Measurements from ENCODE around the gene COG5.
A peak's percentile ranks its signal among the peaks of the same experiment; 100 is the strongest.

COG5 gene

DNA sequence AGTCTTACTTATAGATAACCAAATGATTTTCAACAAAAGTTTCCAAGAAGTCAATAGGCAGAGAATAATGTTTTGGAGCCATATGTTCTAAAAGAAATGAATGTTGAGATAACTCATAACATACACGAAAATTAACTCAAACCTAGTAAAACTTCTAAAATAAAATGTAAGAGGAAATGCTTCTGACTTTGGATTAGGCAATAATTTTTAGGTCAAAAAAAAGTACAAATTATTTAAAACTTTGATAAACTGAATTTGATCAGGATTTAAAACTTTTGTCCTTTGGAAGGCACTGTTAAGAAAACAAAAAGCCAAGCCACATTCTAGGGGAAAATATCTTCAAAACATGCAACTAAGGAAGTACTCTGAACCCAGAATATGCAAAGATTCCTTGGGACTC is 242.1 kb downstream of the COG5 start:
- no peak for DNase-seq

DNA sequence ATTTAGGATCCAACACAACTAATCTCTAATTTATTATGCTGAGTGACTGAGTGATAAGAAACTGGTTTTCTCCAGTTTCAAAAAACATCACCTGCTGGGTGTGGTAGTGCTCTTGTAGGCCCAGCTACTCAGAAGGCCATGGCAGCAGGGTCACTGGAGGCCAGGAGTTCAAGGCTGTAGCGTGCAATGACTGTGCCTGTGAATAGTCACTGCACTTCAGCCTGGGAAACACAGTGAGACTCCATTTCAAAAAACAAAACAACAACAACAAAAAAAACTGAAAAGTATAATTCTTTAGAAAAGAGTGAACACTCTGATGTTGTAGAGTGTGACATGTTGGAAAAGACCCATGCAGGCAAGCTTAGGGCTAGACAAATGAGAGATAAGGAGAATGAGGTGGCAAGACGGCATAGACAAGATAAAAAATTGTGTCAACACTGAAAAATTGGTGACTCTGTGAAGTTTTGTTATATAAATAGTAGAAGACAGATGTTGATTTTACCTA is 243.9 kb downstream of the COG5 start:
- no peak for DNase-seq

DNA sequence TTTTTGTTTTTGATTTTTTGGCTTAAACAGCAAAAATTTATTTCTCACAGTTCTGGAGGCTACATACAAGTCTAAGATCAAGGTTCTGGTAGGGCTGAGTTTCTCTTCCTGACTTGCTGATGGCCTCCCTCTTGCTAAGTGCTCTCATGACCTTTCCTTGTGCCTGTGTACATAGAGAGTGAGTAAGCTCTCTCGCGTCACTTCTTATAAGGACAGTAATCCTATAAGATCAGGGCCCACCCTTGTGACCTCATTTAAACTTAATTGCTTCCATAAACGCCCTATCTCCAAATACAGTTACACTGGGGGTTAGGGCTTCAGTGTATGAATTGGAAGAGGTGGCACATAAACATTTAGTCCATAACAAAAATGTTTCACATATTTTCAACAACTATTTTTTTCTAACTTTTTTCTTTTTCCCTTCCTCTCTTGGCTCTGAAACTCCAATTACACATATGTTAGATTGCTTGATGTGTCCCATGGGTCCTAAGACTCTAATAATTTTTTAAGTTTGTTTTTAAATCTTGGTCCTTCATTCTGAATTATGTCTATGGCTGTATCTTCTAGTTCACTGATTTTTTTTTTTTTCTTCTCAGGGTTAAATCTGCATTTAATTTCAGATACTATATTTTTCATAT is 245.1 kb downstream of the COG5 start:
- DNase-seq: peak; percentile 44

DNA sequence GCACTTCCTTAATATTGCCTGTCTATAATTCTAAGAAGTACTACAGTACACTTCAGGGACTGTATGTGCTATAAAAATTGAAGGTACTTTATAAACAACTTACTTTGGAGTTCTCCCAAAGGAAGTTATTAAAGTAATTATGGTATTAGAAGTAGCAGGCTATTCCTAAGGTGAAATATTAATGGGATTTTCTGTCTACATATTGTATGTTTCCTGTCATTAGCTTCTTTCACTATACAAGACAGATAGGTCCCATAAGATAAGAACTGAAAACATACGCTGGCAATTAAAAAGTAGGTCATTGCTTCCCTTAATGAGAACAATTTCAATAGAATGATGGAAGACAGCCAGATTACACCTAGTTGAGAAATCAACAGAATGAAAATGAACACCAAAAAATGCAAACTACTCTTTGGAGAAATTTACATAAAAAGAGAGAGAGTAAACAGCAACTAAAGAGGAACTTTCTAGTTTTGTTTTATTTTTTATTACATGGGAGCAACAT is 248.0 kb downstream of the COG5 start:
- peak; percentile 47 for DNase-seq

DNA sequence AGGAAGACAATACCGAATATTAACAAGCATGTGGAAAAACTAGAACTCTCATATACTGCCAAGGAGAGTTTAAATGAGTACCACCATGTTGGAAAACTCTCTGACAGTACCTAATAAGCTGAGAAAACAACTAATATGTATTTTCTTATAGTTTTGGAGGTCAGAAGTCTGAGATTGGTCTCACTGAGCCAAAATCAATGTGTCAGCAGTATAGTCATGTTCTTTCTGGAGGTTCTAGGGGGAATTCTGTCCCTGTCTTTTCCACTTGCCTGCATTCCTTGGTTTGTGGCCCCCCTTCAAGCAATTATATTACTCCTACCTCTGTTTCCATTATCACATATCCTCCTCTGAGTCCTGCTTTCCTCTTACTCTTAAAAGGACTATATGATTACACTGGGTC is 250.4 kb downstream of the COG5 start:
- no peak for DNase-seq

DNA sequence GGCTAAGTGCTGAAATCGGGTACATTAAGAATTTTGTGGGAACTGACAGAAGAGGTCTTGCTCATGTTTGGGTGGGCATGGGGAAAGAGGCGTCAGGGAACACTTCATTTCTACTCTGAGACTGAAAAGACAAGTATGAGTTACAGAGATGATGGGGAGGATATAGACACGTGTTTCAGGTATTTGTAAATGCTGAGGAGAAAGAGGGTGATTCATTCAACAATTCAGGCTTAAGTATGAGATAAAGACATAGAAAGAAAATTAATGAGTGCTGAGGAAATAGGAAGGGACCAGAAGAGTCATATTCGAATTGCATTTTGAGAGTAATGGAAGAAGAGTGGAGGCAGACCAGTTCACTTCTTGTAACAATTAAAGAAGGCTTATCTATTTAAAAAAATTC is 251.3 kb downstream of the COG5 start:
- no peak for DNase-seq

DNA sequence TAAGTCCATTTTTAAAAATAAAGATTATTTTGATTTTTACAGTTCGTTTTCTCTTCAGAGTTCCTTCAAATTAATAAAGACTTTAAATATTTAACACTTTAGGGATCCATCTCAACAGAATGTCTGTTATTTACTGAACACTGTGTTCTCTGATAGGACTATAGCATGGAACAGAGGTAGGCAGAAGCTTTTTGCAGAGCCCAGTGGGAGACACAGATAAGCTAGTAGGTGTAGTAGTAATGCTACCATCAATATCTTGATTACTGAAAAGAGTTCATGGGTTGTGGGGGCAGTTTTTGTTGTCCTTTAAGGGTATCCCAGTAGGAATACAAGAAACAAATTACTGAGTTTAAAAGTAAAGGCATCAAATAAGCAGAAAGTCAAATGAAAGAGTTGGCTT is 254.4 kb downstream of the COG5 start:
- DNase-seq: no peak

DNA sequence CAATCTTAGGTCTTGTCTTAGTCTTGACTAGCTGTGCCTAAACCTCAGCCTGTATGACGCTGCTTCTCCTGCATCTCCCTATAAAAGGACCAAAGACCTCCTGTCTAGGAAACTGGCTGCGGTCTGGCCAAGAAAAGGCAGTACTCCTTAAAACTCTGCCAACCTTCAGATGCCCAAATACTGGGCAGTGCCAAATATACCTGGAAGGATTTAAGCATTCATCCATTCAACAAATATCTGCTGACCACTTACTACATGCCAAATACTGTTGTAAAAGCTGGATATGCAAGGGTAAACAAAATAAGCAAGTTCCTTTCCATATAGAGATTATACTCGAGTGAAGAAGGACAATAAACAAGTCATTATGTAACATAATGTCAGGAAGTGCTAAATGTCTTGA is 259.1 kb downstream of the COG5 start:
- DNase-seq: no peak

DNA sequence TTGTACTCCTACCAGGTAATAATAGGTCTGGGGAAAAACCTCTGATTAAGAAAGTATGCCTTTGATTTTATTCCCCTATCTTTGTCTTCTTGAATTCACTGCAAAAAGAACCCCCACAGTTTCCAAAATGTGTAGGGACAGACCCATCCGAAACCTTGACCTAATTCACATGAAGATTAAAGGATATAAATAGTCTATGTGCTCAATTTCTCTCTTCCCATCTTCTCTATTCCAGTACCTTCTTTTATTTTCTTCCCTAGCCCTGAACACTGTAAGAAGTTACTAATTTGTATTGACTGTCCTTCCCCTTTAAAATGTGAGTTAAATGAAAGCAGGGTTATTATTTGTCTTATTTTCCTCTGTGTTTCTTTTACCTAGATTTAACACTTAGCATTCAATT is 259.7 kb downstream of the COG5 start:
- DNase-seq: no peak

DNA sequence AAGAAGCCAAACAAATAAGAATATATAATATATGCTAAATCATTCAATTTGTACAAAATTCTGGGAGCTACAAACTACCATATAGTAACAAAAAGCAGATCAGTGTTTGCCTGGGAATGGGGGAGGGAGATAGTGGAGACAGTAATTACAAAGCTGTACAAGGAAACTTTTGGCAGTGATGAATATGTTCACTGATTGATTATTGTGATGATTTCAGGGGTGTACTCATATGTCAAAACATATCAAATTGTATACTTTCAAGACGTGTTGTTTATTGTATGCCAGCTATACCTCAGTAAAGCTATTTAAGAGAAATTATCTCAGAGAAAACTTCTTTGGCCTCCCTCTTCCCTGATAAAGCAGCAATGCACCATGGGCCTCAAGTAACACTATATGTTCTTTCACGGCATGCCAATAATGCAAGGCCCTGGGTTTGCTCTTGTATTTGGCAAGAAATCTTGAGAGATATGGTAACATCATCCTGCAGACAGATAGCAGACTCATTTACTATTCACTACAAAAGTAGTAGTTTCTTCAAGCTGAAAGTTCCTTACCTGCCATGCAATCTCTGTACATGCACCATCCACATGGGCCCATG is 261.4 kb downstream of the COG5 start:
- no peak for DNase-seq

DNA sequence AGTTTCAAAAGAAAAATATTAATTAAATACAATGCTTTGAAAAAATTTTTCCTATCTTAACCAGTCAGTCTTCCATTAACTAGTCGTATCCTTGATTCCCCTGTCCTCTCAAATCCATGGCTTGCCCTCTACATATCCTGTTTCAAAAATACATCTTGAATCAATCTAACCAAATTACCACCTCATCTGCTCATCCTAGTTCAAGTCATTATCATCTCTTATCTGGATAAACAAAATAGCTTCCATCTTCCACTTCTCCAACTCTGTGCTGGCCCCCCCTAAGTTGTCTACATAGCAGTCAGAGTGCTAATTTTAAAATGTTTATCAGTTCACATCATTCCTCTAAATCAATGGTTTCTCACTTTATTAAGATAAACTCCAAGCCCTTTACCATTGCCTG is 269.5 kb downstream of the COG5 start:
- no peak for DNase-seq

DNA sequence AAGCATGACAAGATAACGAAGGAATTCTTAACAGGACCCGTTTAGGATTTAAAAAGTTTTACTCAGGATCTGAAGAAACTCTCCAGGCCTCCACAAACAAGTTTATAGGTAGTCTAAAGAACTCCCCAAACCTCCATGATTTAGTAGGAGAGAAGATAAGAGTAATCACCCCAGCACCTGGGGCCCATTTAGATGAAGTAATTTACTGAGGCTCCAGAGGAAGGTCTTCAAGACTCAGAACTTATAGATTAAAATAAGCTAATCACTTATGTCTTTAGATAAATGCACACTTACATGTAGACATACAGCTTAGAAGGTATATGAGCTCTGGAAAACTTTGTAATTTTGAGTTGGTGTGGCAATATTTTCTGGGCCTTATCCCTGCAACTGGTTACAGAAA is 271.1 kb downstream of the COG5 start:
- DNase-seq: no peak

DNA sequence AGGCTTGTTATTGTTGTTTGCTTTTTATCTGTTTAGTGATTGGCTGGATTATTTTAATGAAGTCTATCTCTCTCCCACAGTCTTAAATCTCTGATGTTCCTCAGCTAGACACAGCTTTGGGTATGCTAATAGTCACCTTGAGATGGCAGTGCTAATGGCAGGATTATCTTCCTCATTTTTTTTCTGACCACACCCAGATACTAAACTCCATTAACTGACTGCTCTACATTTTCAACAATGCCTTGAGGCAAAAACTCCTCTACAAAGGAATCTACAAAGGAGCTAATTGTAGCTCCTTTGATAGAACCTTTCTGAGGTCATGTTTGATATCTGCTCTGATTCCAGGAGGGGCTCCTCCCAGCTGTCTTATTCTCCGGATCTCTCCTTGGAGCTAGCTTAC is 272.3 kb downstream of the COG5 start:
- DNase-seq: peak; percentile 59

DNA sequence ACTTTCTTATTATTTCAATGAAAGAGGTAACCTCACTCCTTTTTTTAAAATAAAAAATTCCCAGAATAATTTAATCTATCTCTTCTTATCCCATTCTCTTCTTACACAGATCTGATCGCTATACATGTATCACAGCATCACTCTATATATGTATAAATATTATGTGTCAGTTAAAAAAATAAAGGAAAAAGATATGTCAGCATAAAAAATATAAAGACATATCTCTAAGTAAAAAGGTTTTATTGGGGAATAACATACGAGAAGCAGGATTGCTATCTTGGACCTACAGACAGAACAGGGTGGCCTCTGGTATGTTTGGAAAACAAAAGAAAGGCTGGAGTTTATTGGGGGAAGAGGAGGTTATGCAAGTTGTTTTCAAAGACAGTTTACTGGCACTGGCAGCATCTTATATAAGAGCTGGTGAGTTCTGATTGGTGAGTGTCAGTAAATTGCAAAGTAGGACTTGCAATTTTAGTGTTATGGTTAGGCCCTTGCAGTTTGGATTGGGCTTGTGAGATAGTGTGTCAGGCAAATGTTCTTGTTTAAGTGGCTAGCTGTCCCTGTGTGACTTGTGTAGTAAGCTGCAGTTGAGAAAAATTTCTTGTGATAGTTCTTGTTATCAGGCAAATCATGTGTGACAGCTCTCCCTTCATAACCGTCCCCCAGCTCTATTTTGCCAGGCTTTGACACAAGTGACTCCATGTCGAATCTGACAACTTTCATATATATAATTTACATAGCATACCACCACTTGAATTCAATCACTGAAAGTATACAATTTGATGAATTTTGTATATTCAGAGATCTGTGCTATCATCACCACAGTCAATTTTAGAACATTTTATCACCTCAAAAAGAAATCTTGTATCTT is 276.7 kb downstream of the COG5 start:
- no peak for DNase-seq

DNA sequence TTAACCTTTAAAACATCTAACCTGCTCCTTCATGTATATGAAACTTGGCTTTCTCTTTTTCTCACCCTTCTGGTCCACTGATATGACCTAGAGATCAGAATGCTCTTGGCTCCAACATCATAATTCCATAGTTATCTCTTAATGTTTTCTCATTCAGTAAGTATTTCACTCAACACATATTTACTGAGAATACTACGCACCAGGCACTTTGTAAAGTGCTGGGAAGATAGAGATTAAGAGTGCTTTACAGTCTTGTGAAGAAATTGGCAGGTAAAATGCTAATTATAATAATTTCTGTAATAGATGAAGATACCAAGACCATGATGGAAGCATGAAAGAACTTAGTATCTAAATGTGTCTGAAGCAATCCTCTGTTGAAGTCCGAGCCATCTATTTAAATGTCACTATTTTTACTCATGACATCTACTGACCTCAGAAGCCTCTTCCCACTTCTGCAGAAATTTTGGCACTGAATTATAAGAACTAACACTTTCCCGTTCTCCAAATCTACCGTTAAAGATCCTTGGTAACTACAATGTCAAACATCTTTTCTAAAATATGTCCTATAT is 278.7 kb downstream of the COG5 start:
- no peak for DNase-seq

DNA sequence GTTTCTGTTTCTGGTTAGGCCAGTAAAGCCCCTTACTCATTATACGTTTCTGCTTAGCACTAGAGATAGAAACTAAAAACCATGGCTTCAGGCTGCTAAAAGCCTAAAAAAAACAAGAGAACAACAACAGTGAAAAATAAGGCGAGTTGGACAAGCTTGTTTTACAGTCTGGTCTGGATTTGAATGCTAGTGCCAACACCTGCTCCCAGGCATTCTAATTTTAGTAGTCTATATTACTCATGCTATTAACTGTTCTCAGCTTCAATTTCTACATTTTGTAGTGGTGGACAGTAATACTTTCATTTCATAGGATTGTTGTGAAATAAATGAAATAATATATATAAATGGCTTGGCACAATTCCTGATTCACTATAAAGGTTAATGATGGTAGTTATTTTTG is 286.4 kb downstream of the COG5 start:
- no peak for DNase-seq

DNA sequence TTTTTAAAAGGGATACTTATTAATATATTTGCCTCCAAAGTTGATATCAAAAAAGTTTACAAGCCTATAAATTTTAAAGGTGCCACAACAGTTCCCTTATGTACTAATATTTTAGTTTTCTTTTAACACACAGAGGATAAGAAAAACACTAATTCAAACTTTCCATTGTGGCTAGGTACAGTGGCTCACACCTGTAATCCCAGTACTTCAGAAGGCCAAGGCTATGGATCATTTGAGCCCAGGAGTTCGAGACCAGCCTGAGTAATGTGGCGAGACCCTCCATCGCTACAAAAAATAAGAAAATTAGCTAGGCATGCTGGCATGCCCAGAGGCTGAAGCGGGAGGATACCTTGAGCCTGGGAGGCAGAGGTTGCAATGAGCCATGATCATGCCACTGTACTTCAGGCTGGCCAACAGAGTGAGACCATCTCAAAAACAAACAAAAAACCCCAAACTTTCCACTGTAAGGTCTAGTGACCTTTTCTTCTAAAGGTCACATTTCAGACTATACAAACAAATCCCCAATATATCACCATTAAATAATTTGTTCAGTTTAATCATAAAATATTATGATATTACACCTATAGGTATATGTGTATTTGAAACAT is 287.4 kb downstream of the COG5 start:
- DNase-seq: no peak

DNA sequence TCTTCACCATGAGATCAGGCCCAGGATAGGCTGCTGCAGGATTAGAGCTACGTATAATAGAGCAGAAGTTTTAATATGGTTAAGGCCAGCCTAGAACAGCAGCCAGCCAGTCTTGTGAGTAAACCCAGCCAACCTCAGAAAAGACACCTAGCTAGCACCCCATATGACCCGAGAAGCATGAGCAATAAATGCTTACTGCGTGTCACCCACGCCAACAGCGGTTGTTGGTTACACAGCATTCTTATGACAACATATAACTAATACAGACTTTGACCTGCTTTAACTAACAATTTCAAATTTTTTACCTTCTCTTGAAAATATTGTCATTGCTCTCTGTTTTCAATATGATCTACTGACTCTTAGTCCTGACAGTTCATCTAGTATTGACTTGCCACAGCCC is 289.2 kb downstream of the COG5 start:
- no peak for DNase-seq

DNA sequence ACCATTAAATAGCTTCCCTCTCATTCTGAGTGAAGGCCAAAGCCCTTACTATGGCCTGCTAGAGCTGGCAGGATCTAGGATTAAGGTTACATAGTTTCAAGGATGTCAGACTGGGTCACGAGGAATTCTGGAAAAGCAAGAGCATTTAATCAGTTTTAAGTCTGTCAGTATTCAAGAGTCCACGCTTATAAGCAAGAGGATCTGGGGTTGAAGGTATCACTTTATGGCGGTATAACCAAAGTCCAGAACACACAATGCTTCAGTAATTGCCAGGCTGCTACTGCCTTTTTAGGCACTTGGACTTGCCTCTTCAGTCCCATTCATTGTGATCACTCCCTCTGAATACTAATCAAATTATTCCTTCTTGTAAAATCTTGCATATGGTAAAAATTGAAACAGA is 293.9 kb downstream of the COG5 start:
- DNase-seq: no peak

DNA sequence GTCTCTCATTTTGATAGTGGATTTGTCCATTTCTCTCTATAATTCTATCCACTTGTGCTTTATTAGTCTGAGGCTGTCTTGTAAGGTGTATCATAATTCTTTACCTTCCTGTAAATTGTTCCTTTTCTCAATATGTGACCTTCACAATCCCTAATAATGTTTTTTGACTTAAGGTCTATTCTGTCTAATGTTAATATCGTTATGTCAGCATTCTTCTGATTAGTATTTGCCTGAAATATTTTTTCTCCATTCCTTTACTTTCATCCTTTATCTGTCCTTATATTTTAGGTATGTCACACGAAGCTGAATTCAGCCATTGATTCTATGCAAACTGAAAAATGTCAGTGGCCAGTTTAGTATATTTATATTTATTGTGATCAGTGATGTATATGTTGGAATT is 295.1 kb downstream of the COG5 start:
- DNase-seq: no peak

DNA sequence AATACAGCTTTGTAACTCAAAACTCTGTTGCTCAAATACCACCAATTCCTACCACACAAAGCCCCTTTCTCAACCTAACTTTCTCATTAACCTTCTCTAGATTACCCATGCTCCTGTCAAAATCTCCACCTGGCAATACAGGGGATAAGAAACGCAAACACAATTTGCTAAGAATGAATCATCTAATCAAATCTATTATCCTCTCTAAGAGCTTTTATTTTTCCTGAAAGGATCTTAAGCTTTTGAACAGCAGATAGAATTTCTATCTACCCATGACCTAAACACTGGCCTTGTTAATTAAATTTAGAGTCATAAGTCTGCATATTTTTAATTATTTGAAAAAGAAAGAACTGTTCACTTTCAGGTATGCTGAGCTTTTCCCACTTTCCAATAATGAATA is 296.6 kb downstream of the COG5 start:
- peak; percentile 32 for DNase-seq

DNA sequence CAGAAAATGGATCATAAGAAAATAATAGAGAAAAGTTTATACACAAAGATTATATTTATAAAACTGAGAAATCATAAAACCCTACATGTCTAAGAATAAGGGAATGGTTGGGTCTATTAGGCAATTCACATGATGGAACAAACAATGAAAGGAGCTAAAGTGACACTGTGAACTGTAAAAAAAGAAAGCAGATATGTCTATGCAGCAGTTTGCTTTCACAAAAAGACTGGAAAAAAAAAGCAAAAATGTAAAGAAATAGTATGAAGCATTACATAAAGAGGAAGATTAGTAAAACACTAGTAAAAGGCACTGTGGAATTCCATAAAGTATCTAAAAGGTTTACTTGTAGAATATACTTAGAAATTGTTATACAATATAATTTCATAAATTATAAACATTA is 299.0 kb downstream of the COG5 start:
- DNase-seq: no peak

DNA sequence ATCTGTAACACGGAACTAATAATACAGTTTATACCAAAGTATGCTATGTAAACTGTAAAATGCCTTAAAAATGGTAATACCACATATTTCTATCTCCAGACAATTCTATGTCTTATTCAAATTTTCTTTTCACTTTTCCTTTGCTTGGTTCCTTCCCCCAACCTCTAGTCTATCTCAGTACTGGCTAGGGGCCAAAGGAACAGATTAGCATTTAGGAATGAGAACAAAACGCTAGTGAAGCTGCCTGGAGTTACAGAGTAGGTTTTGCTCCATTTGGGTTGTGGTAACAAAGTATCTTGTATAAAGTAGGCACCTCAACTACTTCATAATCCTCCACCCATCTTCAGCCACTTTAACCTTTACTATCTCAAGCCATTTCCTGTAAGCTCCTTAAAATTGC is 300.9 kb downstream of the COG5 start:
- no peak for DNase-seq

All from NCI-H69 (cell line).